ENCODE measurements around the gene ABHD8. TPM values are rescaled to one million over a fixed set of nuclear protein-coding genes. Genes with fewer than 3 reads are reported as not detected.
A peak's percentile ranks its signal among the peaks of the same experiment; 100 is the strongest.

Gene ABHD8
- total and polyA plus RNA-seq, 2 of the 13 experiments (the other 11 are each of a cell fraction or from before 2014, with no cell fraction given) = 6.3 to 7.2 TPM

GRCh38 chr19:17303167-17303939, at the start of gene ABHD8 (continued):
- TF ChIP-seq CCAR2 (optimal IDR thresholded peaks at IDR 0.05; ENCODE audit: low read depth, low read length) (no peak), SP5 (CRISPR knock-in tag; IDR thresholded peaks at IDR 0.05; ENCODE audit: borderline replicate concordance, low read depth) (0 out of 2 replicates have a peak, but pooled peaks have one; percentile 22), TAF1 (CRISPR knock-in tag; IDR thresholded peaks at IDR 0.05) (peak; percentile 61; the same call in 1 of the 2 replicates), HNRNPLL (IDR thresholded peaks at IDR 0.05; ENCODE audit: low read depth, low read length, poor library complexity, severe bottlenecking) (peak; percentile 71), POGK (CRISPR knock-in tag; conservative IDR thresholded peaks at IDR 0.05) (peak; percentile 56; the same call in 1 of the 2 replicates), CHD4 (IDR thresholded peaks at IDR 0.05; ENCODE audit: borderline replicate concordance, low read length) (peak; percentile 73; the same call in 1 of the 2 replicates), ATF2 (CRISPR knock-in tag; IDR thresholded peaks at IDR 0.05) (no peak), ZNF34 (CRISPR knock-in tag; IDR thresholded peaks at IDR 0.05; ENCODE audit: borderline replicate concordance) (no peak), IRF9 (CRISPR knock-in tag; IDR thresholded peaks at IDR 0.05; ENCODE audit: borderline replicate concordance) (peak; percentile 36; the same call in 1 of the 2 replicates), PHF5A (CRISPR knock-in tag; IDR thresholded peaks at IDR 0.05; ENCODE audit: low read depth, unreplicated experiment) (no peak), TFDP2 (CRISPR knock-in tag; IDR thresholded peaks at IDR 0.05) (no peak; the same call in none of the 2 replicates), MEIS2 (CRISPR knock-in tag; IDR thresholded peaks at IDR 0.05) (no peak), BRD4 (CRISPR knock-in tag; IDR thresholded peaks at IDR 0.05) (peak; percentile 33; the same call in 1 of the 2 replicates), DMAP1 (CRISPR knock-in tag; IDR thresholded peaks at IDR 0.05) (no peak), SP1 (IDR thresholded peaks at IDR 0.05) (peak; percentile 57; the same call in 1 of the 2 replicates), SP1 (CRISPR knock-in tag; IDR thresholded peaks at IDR 0.05) (peak; percentile 99), KMT2A (CRISPR knock-in tag; IDR thresholded peaks at IDR 0.05) (peak; percentile 40; the same call in 1 of the 2 replicates), TAF15 (IDR thresholded peaks at IDR 0.05; ENCODE audit: low read depth, low read length, poor library complexity, severe bottlenecking) (peak; percentile 46), ZFP62 (CRISPR knock-in tag; IDR thresholded peaks at IDR 0.05) (no peak), ZNF414 (CRISPR knock-in tag; IDR thresholded peaks at IDR 0.05) (0 out of 2 replicates have a peak, but pooled peaks have one; percentile 42), BCL6 (CRISPR knock-in tag; IDR thresholded peaks at IDR 0.05) (peak; percentile 22; the same call in 1 of the 2 replicates), ZSCAN9 (CRISPR knock-in tag; IDR thresholded peaks at IDR 0.05; ENCODE audit: borderline replicate concordance) (no peak), ZFP36 (IDR thresholded peaks at IDR 0.05; ENCODE audit: borderline replicate concordance, low read depth, low read length, partially characterized antibody) (no peak)
